HG03571 (cell line): ENCODE results near the gene HEY2.
"Not testable (repeated sequence)": the region's sequence is repeated elsewhere in the genome, so short reads cannot be mapped to it uniquely, and the experiment has no call there.

Source experiments
- ATAC-seq: cut with Tn5 transposase; IDR thresholded peaks from one replicate; pipeline ENCODE4 v1.9.1; 2021; ENCODE audit not compliant: unreplicated experiment

Gene HEY2

GRCh38 chr6:125765944-125766343 lies 16.5 kb downstream of the HEY2 start:
- no peak for ATAC-seq

DNA sequence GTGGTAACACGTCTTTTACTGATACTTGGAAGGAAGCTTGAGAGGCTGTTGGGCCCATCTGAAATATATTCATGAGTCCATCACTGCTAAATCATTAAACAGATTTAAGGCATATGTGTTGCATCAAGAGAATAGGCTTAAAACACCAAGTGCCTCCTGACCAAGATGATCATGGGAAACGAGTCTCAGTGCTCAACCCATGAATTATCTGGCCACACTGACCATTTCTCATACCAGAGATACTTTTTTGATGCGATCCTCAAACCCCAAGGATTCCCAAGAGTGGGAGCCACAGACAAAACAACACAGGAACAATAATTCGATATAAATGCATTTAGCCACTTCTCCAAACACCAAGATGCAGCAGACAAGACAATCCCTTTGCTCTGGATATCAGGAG lies 17.2 kb downstream of the HEY2 start:
- no peak for ATAC-seq

GRCh38 chr6:125769147-125769783 lies 19.8 kb downstream of the HEY2 start:
- ATAC-seq = no peak

GRCh38 chr6:125773387-125774341 lies 24.2 kb downstream of the HEY2 start:
- ATAC-seq = no peak

- ATAC-seq = not testable (repeated sequence)
Measured at GRCh38 chr6:125776107-125776826, 26.8 kb downstream of the HEY2 start.

DNA sequence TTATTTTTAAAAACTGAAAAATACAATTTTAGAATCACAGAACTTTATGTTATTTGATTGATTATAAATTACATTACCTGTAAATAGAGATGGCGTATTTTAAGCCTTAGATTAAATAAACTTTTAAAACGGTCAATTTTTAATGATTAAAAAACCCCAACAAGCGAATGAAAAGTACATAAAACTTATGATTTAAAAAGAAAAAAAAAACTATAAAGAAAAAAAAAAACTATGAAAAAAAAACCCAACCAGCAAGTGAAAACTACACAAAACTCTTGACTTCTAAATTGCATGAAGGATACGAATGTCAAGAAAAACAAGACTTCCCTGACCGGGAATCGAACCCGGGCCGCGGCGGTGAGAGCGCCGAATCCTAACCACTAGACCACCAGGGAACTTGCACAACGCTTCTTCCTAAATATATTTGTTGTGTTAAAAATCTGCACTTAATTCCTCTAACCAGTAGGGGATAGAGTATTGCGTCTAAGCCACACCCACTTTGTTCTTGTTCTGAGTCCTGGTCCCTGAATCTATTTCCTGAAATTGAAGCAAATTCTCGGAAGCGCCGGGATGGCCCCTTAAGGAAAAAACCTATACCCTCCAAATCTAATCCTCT lies 30.6 kb downstream of the HEY2 start:
- ATAC-seq = peak; percentile 80

GRCh38 chr6:125780540-125781313 lies 31.3 kb downstream of the HEY2 start:
- ATAC-seq = peak; percentile 76

DNA sequence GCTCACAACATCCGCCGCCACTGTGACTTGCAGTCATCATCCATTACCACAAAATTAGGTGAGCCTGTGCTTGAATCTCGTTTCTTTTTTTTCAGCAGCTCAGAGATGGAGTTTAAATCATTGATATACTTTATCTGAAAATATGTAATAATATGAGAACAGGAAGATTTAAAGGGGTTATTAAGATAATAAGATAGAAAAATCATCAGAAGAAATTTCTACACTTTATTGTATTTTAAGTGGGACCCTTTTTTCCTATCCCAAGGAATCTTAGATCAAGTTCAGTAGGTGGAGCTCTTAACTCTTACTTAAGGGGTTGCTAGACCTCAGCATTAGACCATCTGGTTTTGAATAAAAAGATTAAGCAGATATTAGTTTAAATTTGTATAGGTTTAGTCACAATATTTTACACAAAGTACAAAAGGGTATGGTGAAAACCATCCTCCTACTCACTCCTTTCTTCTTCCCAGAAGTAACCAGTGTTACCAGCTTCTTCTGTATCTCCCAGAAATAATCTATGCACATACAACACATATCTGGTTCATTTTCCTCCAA lies 32.0 kb downstream of the HEY2 start:
- ATAC-seq = peak; percentile 34

DNA sequence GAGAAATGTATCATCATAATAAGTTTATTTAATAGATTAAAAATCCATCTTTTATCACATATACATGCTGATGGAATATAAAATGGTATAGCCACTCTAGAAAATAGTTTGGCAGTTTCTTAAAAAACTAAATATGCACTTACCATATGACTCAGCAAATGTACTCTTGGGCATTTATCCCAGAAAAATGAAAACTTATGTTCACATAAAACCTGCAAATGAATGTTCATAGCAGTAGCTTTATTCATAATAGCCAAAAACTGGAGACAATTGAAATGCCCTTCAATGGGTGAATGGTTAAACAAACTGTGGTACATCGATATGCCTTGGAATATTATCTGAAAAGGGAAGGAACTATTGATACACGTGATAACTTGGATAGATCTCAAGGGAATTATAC lies 34.9 kb downstream of the HEY2 start:
- no peak for ATAC-seq

- no peak for ATAC-seq
Measured at GRCh38 chr6:125787791-125788190, 38.4 kb downstream of the HEY2 start.

- no peak for ATAC-seq
Measured at GRCh38 chr6:125789167-125789566, 39.7 kb downstream of the HEY2 start.

GRCh38 chr6:125789576-125790357 lies 40.3 kb downstream of the HEY2 start:
- ATAC-seq = peak; percentile 14

DNA sequence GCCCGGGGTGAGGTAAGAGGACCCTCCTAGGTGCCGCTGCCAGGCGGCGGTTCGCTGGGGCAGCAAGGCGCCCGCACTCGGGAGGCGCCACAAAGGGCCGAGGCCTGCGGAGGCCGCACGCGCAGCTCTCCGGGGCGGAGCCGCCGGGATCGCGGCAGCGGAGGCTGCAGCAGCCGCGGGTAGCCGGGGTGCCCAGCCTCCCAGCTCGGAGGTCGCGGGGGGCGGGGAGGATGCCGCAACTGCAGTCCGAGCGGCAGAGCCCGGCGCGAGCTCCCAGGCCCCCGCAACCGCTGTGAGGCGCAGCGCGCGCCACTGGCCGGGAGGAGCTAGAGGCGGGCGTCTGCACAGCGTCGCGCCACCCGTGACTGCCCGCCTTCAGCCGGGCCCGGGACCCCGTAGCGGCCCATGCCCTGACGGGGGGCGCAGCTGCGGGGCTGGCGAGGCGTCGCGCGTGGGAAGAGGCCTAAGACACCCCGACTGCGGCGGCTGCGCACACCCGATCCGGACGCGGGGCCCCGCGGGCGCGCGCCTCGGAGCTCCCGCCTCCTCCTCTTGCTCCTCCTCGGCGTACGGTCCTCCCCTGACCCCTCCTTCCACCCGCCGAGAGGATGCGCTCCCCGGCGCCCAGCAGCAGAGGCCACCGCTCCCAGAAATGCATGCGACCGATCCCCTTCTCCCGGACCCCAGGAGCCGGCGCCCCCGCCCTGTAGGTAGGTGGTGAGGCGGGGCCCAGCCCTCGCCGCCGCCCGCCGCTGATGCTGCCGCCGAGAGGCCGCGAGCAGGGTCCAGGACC lies 41.1 kb downstream of the HEY2 start, which contains the start of gene NCOA7:
TSS of gene NCOA7 (plus strand) at position 603 of the 793 bp plus-strand sequence. CDS start 24,395 bp downstream, outside the sequence.
- ATAC-seq = peak; percentile 75

DNA sequence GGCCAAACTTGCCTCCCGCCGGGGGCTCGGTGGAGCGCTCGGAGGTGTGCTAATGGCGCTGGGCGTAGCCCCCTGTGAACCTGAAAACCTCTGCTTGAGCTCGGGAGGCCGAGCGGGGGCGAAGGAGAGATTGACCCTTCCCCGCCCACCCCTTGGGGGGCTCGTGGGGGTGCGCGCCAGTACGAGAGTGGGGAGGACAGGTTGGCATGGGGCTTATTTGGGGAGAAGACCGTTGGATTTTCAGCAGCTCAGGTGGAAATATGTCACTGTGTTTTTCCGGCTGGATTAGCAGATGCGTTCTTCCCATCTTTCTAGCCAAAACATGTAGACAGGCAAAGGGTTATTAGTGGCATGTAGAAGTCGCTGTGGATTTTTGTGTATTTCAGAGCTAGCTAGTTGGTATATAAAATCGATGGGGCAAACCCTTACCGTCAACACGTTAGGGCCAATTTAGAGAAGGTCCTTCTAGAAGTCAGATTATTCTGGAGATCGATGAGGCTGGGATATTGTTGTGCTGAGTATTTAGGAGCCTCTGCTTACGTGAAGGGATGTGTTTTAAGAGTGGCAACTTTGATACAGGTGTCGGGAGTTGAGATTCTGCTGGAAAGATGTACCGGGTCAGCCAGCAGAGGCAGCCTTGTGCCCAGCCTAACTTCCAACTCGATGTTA lies 41.9 kb downstream of the HEY2 start:
- peak; percentile 2 for ATAC-seq

DNA sequence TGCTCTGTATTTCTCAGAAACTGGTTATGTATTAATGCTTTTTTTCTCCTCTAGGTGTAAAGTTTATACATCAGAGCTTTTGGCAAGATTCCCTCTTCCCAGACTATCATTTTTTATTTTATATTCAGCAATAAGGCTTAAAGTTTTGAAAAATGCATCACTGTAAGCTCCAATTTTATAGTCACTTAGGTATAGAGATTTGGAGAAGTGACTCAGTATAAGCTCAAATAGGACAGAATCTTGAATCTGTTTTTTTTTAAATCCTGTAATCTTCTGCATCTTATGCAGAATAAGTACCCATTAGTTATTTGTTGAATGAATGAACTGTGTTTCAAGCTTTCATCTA lies 42.4 kb downstream of the HEY2 start:
- no peak for ATAC-seq

- no peak for ATAC-seq
Measured at GRCh38 chr6:125792172-125792571, 42.7 kb downstream of the HEY2 start.

- ATAC-seq = no peak
Measured at GRCh38 chr6:125792680-125793079, 43.2 kb downstream of the HEY2 start.

DNA sequence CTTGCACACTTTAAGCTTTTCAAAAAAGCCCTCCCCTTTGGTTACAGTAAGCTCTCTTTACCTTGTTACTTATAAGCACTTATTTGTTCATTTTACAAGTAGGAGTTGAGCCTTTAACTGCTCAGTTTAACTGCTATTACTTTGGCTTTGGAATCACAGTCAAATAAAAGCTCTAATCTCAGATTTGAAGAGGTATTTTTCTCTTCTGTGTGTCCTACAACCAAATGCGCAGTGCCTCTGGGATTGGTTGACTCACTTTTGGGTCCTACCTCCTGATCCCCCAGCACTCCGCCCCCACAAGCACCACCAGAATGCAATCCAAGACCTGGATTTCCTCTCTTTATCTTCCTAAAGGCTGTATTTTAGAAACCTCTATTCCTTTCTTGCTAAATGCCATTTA lies 43.8 kb downstream of the HEY2 start:
- ATAC-seq = no peak
